Inflammatory macrophage treated with lipopolysaccharide for 1 hour (primary cell): Measurements from ENCODE around the gene CAMKMT.

Source experiments
- DNase-seq, 2 donors: peaks; one replicate each; pipeline ENCODE4 v3.0.0-alpha.2; 2020 to 2022

CAMKMT gene

GRCh38 chr2:44519026-44519425 is 157.3 kb downstream of the CAMKMT start:
- no peak for DNase-seq

- no peak for DNase-seq
These were observed 161.1 kb downstream of the CAMKMT start for GRCh38 chr2:44522846-44523245.

- DNase-seq: no peak
These were observed 162.7 kb downstream of the CAMKMT start for GRCh38 chr2:44524347-44524926.

GRCh38 chr2:44526352-44526751 is 164.6 kb downstream of the CAMKMT start:
- DNase-seq: no peak

GRCh38 chr2:44528595-44528994 is 166.8 kb downstream of the CAMKMT start:
- no peak for DNase-seq

GRCh38 chr2:44529448-44529847 is 167.7 kb downstream of the CAMKMT start:
- DNase-seq: no peak

- DNase-seq: no peak
These were observed 169.5 kb downstream of the CAMKMT start for GRCh38 chr2:44531289-44531688.

- DNase-seq: no peak
These were observed 170.3 kb downstream of the CAMKMT start for GRCh38 chr2:44532031-44532430.

- DNase-seq: peak; percentile 20
These were observed 171.8 kb downstream of the CAMKMT start for GRCh38 chr2:44533508-44533907.

GRCh38 chr2:44535376-44535775 is 173.6 kb downstream of the CAMKMT start:
- no peak for DNase-seq

GRCh38 chr2:44537264-44537663 is 175.5 kb downstream of the CAMKMT start:
- DNase-seq: no peak

GRCh38 chr2:44542520-44542919 is 180.8 kb downstream of the CAMKMT start:
- no peak for DNase-seq

GRCh38 chr2:44543773-44544725 is 182.3 kb downstream of the CAMKMT start:
- no peak for DNase-seq

- DNase-seq: no peak
These were observed 183.3 kb downstream of the CAMKMT start for GRCh38 chr2:44545005-44545404.

- no peak for DNase-seq
These were observed 184.8 kb downstream of the CAMKMT start for GRCh38 chr2:44546459-44547127.

GRCh38 chr2:44547718-44548117 is 186.0 kb downstream of the CAMKMT start:
- DNase-seq: no peak

GRCh38 chr2:44548221-44549098 is 186.7 kb downstream of the CAMKMT start:
- DNase-seq: no peak

- DNase-seq: no peak
These were observed 187.3 kb downstream of the CAMKMT start for GRCh38 chr2:44549099-44549471.

GRCh38 chr2:44549856-44550255 is 188.1 kb downstream of the CAMKMT start:
- DNase-seq: no peak

- peak; percentile 39 to 45 for DNase-seq
These were observed 188.8 kb downstream of the CAMKMT start for GRCh38 chr2:44550561-44550960.

- no peak for DNase-seq
These were observed 189.8 kb downstream of the CAMKMT start for GRCh38 chr2:44551497-44551896.

- DNase-seq: no peak
These were observed 191.7 kb downstream of the CAMKMT start for GRCh38 chr2:44553456-44553855.

- no peak for DNase-seq
These were observed 194.0 kb downstream of the CAMKMT start for GRCh38 chr2:44555700-44556099.
